DLD1 (cell line): ENCODE results near the gene DIP2B.
"Not testable (repeated sequence)": the region's sequence is repeated elsewhere in the genome, so short reads cannot be mapped to it uniquely, and the experiment has no call there.

ENCODE experiments used
- in situ Hi-C: cut with HindIII; loops from 2 replicates; pipeline ENCODE4 v1.10.0; 2017; ENCODE audit warnings: low sequenced_read_pairs

Gene DIP2B

GRCh38 chr12:50550530-50551223, 45.9 kb downstream of the DIP2B start:
- in situ Hi-C loops = no loop called here

DNA sequence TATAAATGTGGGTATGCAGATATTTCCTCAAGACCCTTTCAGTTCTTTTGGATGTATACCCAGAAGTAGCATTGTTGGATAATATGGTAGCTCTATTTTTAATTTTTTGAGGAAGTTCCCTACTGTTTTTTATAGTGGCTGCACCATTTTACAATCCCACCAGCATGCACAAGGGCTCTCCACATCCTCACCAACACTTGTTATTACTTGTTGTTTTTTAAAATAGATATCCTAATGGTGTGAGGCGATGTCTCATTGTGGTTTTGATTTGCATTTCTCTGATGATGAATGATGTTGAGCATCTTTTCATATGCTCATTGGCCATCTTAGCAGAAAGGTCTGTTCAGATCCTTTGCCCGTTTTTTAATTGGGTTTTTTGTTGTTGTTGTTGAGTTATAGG, 47.1 kb downstream of the DIP2B start:
- in situ Hi-C loops = no loop called here

DNA sequence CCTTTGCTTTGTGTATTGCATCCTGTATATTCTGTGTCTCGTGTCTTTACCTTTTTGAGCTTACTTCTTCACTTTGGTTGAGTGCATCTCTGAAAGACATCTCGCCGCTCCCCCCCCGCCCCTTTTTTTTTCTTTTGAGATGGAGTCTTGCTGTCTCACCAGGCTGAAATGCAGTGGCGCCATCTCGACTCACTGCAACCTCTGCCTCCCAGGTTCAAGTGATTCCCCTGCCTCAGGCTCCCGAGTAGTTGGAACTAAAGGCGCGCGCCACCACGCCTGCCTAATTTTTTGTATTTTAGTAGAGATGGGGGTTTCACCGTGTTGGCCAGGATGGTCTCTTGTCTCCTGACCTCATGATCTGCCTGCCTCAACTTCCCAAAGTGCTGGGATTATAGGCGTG, 49.9 kb downstream of the DIP2B start:
- in situ Hi-C loops = no loop called here

DNA sequence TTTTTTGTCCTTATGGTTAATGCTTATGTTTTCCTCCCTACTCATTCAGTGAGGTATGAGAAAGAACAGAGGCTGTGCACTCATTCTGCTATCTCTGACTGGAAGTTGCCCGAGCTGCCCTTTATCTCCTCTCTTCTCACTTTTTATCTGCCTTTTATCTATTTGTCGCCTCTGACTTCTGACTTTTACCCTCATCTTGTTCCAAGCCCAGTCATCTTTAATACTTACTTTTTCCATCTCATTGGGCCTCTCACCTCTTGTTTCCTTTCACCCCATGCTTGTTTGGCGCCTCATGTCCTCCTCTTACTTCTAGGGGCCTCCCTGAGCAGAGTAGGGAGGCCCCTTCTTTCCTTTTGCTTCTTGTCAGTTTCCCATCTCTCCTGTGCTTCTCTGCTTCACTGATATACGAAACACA, 50.7 kb downstream of the DIP2B start:
- in situ Hi-C loops = no loop called here

DNA sequence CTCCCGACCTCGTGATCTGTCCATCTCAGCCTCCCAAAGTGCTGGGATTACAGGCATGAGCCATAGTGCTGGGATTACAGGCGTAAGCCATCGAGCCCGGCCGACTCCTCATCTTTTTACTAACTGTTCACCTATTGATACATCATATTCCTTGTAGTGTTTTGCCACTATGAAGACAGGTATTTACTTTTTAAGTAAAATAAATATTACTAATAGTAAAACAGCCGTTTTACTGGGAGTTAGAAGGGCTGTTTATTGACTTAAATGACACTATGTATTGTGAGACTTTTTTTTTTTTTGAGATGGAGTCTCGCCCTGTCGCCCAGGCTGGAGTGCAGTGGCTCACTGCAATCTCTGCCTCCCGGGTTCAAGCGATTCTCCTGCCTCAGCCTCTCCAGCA, 51.5 kb downstream of the DIP2B start:
- in situ Hi-C loops = no loop called here

GRCh38 chr12:50556796-50557195, 52.0 kb downstream of the DIP2B start:
- in situ Hi-C loops = not testable (repeated sequence)

DNA sequence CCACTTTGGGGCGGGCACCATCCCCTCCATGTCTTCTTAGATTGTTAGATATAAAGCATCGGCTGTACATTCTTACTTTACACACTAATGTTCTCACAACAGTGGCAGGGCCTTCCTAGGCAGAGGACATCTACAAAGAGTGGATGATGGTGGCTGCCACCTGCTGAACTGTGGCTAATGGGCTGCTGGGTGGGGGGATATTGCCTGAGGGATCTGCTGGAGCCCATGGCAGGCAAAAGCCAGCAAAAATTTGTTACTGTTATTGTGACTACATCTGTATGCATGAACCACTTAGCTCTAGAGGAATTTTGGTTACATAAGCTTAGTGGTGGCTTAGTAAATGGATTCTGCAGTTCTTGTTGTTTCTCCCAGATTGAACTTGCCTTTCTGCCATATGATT, 52.6 kb downstream of the DIP2B start:
- in situ Hi-C loops = no loop called here

GRCh38 chr12:50558970-50559369, 54.2 kb downstream of the DIP2B start:
- in situ Hi-C loops = no loop called here

DNA sequence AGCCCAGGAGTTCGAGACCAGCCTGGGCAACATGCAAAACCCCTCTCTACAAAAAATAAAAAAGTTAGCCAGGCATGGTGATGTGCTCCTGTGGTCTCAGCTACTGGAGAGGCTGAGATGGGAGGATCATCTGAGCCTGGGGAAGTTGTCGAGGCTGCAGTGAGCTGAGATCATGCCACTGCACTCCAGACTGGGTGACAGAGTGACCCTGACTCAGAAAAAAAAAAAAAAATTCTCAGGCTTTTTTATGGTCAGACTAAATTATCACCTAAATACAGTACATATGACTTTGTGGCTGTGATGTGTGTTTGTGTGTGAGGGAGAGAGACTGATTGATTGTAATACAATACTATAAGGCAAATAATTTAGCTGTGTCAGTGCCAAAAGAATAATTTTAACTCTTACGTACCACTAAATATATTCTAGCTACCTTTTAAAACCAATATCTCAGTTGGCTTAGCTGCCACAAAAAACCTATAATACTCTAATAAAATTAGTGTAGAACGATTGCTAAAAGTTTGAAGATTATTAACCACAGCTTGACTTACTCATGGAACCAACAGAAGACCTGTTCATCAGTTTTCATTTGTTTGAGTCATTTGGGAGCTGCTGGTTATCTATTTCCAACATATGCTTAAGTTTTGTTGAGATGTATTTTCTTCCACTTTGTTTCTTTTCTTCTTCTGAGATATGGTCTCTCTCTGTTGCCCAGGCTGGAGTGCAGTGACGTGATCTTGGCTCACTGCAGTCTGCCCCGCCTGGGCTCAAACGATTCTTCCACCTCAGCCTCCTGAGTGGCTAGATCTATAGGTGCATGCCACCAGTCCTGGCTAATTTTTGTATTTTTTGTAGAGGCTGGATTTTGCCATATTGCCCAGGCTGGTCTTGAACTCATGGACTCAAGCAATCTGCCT, 58.0 kb downstream of the DIP2B start:
- in situ Hi-C loops = no loop called here

GRCh38 chr12:50563434-50563787, 58.6 kb downstream of the DIP2B start:
- in situ Hi-C loops = no loop called here

DNA sequence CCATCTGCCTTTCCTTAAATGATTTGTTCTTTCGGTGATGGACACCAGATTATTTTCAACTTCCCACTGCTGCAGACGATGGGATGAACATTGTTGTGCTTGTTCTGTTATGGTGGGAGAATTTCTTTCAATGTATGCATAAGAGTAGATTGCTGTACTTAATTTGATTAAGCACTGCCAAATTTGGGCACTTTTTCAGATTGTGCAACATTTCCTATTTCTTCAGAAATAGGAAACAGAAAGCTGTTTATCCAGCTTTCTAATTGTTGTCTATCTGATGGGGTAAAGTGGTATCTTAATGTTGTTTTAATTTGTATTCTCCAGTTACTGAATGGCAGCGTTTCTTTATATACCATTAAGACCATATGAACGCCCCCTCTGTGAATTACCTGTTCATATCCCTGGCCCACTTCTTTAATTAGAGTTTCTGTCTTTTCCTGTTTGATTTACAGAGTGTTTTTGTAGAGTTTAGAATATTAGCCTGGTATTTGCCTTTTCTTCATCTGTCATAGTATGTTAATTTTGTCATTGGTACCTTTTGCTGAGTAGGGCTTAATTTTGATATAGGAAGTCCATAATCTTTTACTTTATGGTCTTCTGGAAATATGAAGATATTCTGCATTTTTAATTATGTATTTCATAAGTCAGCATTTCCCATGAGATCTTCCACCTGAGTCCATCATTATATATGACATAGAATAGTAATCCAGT, 59.6 kb downstream of the DIP2B start:
- in situ Hi-C loops = no loop called here

GRCh38 chr12:50564948-50565297, 60.1 kb downstream of the DIP2B start:
- in situ Hi-C loops = no loop called here

- in situ Hi-C loops = no loop called here
Measured at GRCh38 chr12:50566066-50566465, 61.3 kb downstream of the DIP2B start.

- in situ Hi-C loops = no loop called here
Measured at GRCh38 chr12:50567926-50568325, 63.1 kb downstream of the DIP2B start.

GRCh38 chr12:50568338-50569091, 63.7 kb downstream of the DIP2B start:
- in situ Hi-C loops = no loop called here

- in situ Hi-C loops = no loop called here
Measured at GRCh38 chr12:50569321-50569720, 64.5 kb downstream of the DIP2B start.

GRCh38 chr12:50569876-50570275, 65.1 kb downstream of the DIP2B start:
- in situ Hi-C loops = no loop called here

DNA sequence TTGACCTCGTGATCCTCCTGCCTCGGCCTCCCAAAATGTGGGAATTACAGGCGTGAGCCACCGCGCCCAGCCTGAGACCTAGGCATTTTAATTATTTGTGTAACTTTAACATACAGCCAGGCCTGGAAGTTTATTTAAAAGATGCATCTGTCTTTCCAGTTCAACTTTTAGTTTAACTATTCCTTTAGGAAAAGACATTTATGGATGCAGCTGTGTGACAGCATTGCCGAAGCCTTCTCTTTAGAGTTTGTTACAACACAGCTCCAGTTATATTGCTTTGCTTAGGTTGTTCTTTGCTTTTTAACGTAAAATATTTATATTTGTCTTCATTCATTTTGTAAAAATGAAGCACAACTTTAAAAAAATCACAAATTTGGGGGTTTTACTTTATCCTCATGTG, 67.0 kb downstream of the DIP2B start:
- in situ Hi-C loops = no loop called here

- in situ Hi-C loops = no loop called here
Measured at GRCh38 chr12:50572287-50572686, 67.5 kb downstream of the DIP2B start.

DNA sequence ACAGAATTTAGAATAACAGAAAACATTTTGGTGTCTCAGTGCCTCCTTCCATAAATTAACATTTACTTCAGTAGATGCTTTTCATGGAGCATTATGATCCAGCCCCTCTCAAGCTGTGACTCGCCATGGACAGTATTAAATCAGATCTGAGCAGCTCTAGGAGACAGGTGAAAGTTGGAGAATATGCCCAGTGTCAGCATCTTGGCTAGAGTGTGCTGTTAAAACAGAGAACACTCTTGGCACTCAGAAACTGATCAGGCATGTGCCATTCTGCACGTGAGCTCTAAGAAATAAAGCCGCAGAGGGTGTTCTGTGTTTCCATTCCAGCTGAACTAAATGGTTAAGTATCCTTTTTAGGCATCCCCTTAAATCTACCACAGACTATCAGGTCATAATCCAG, 68.0 kb downstream of the DIP2B start:
- in situ Hi-C loops = no loop called here

DNA sequence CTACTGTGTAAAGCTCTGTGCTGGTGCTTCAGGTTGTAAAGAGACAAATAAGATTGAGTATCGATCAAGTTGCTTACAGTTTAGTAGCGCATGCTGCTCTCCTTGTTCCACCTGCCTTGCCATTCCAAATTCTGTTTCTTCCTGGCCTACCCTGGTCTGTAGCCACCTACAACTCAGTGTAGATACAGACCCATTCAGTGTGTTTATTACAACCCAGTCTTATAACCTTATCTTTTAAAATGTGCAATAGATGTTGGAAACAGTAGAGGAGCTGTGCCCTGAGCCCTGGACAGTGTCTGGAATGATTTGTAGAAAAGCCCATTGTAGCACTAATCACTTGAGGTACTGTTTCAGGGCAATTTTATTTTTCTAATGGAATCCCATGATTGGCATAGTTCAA, 68.5 kb downstream of the DIP2B start:
- in situ Hi-C loops = no loop called here
